GM18870 (cell line): ENCODE results near the gene PTGR2.
"Not testable (repeated sequence)": the region's sequence is repeated elsewhere in the genome, so short reads cannot be mapped to it uniquely, and the experiment has no call there.

Source experiments
- ATAC-seq: cut with Tn5 transposase; IDR thresholded peaks from one replicate; pipeline ENCODE4 v1.9.1; 2021; ENCODE audit warnings: moderate library complexity; ENCODE audit not compliant: unreplicated experiment

Gene PTGR2

DNA sequence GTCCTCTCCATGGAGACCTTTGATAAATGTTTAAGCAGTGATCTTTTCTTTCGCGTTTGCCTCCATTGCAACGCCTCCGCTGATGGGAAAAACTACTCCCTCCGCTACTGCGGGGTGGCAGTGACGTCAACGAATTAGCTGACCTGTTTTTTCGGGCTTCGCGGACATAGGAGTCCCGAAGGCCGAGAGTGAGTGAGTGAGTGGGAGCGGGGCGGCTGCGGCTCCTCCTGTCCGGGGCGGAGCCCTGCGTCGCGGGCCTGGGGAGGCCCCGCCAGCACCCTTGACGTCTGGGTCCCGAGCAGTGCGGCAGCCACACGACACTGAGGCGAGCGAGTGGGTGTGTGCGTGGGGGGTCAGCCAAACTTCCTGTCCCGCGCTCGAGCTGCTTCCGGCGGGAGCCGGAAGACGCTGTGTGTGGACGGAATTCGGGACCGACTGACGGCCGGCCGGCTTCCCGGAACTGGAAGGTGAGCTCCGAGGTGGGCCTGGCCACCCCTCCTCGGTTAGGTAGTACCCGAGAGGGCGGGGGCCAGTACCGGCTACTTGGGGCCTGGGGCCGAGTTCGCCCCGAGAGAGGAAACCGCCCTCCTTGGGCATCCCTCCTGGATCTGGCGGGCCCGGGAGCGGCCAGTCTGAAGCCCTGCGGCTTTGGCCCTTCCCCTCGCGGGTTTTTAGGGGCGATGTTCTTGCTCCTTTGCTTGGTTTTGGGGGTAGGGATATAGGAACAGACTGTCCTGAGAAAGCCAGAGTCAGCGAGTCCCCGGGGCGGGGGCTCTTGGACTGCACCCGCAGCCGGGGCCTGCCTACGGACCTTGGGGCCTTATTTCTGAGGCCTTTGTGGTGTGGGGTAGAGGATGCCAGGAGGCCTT lies 35.1 kb downstream of the PTGR2 start, which contains the start of gene ZNF410:
ZNF410 (plus strand) TSS at position 411 of the 869 bp plus-strand sequence. CDS start 5,317 bp downstream, outside the sequence.
- peak; percentile 70 for ATAC-seq

DNA sequence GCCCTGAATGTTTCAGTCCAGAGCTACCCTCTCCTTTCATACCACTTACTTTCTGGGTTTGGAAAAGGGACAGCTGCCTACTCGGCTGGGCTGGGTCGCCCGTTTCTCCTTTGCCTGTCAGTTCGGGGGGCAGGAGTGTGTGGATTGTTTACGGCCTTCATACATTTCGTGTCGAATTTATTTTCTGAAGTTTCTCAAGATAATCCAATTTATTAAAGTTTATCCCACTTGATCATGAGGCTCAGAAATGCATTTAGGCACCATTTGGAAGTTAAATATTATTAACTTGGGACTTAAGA lies 35.6 kb downstream of the PTGR2 start:
- ATAC-seq, result no peak

DNA sequence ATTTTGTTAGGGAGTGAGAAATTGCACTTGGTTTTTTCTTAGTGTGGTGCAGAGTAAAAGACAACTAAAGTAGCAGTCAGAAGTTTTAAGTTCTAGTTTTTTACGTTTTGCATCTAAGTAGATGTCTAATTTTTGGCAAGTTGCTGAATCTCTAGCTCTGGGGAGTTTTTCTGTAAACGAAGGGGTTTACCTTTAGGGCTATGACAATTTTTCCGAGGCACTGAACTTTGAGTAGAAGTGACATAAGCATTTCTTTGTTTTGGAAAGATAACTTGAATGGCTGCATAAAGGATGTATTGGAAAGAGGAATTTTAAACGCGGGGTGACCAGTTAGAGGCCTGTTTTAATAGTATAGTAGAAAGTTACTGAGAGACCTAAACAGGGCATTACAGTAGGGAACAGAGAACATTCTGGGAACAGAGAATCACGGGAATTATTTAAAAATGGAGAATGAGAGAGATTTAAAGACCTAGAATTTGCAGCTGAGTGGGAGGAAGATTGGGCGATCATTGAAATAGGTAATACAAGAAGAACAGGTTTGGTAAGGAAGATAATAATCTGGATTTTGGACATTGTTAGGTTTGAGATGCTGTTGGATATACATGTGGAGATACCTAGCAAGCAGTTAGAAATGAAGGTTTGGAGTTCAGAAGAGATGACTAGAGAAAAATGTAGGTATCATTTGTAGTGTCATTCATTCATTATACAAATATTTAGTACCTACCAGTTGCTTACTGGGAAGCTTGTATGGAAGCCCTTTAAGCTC lies 36.2 kb downstream of the PTGR2 start:
- ATAC-seq, result no peak

DNA sequence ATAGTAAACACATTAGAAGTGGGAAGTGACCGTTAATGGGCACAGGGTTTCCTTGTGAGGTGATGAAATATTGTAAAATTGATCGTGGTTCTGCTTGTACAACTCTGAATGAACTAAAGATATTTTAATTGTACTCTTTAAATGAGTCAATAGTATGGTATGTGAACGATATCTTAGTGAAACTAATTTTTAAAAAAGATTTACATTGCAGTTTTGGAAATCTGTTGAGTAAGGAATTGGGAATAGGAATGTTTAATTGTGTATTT lies 36.8 kb downstream of the PTGR2 start:
- no peak for ATAC-seq

DNA sequence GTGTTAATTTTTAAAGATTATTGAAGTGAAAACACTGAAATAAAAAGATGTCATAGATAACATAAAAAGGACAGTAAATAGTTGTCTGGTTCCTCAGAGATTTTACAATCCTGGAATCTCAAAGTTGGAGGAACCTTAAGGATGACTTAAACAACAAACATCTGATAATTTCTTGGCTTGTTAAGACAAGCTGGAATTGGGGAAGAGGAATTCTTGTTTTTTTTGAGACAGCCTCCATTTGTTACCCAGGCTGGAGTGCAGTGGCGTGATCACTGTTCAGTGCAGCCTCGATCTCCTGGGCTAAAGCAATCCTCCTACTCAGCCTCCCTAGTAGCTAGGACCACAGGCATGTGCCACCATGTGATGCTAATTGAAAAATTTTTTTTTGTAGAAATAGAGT lies 37.3 kb downstream of the PTGR2 start:
- no peak for ATAC-seq

DNA sequence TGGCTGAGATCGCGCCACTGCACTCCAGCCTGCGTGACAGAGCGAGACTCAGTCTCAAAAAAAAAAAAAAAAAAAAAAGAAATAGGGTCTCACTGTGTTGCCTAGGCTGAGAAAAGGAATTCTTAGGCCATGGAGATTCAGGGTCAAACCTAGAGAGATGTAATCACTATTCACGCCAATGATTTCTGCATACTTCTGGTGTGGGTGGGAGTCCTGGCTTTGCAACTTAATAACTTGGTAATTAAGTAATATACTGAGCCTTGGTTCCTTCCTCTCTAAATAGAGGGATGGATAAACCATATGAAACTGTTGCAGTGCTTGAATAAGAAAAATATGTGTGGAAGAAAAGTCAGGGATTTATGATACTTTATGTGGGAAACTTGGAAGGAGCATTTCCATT lies 37.7 kb downstream of the PTGR2 start:
- ATAC-seq, result no peak

DNA sequence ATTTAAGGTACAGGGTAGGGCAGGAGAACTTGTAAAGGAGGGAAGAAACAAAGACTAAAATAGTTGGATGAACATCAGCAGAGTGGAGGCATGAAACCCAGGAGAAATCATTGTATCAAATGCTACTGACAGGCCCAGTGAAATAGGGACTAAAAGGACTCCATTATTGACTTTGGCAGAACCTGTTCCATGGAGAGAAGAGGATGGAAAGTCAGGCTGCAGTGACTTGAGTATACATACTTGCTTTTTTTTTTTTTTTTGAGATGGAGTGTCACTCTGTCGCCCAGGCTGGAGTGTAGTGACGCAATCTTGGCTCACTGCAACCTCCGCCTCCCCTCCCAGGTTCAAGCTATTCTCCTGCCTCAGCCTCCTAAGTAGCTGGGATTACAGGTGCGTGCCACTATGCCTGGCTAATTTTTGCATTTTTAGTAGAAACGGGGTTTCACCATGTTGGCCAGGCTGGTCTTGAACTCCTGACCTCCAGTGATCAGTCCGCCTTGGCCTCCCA lies 42.6 kb downstream of the PTGR2 start:
- not testable (repeated sequence) for ATAC-seq

DNA sequence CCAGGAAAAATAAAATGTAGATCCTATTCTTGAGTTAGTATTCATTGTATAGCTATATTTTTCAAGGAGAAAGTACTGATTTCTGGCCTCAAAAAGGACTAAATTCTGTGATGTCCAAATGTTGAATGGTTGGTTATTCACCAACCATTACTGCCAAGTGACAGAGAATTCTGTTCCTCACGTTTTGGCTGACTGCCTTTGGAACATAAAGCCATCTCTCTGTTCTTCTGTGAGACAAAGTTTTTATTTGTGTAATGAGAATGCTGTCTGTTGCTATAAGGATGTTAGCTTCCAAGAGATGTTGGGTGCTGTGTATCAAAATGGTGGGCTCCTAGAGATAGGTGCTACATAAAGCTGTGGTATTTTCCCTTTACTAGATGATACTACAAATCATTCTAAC lies 44.3 kb downstream of the PTGR2 start:
- ATAC-seq, result no peak

DNA sequence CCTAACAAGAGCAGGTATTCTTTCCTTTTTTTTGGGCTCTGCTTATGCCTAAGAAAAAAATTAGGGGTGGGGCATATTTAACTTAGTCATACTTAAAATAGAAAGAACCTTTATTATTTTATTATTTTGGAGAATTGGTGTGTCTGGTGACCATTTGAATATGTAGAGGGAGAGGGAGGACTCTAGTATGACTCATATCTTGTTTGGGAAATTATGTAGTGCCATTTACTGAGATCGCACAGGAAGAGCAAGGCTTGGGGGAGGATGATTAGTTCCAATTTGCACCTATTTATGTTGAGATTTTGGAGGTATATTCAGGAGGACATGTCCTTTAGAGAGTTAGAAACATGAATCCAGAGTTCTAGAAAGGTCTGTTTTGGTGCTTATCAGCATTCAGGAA lies 44.9 kb downstream of the PTGR2 start:
- no peak for ATAC-seq

DNA sequence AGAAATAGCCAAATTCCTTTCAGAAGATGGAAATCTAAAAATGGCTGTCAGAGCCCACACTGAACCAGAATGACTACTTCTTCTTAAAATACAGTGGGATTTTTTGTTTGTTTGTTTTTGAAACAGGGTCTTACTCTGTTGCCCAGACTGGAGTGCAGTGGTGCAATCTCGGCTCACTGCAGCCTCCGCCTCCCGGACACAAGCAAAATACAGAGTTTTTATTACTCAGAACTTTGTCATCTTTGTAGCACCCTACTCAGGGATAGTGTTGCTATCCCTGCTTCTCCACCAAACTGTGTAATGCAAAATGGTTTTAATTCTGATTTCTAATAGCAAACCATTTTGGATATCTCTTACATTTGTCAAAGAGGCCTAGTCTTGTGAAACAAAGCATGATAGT lies 51.4 kb downstream of the PTGR2 start:
- no peak for ATAC-seq

DNA sequence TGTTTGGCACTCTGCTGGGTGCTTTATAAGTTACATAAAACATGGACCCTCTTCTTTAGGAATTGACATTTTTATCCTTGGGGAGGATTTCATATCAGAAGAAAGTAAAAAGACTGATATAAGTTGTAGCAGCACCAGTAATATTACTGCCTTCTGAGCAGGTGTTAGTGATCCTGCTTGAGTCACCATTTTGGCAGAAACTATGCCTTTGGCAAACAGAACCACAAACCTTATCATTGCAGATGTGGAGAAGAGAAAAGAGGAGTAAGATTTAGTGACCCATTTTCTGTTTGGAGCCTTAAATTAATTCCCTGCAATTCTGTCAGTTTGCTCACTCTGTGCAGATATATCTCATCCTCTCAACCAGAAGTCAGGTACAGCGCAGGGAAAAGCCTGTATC lies 58.0 kb downstream of the PTGR2 start:
- no peak for ATAC-seq

DNA sequence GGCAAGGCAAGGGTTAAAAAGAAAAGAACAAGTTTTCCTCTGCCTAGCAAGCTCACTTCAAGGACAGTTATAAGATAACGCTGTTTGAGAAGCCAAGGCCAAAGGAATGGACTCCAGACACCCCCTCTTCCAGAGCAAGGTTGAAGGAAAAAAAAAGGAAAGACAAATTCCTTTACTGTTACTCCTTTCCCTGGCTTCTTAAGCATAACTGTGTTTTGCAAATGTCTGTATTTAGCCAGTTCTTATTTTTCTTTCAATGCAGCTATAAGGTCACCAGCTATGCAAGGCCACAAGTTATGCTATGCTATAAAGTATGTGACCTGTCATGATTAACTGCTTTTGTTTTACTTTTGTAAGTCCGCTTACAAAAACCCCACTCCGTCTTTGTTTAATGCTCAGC lies 61.6 kb downstream of the PTGR2 start:
- no peak for ATAC-seq

DNA sequence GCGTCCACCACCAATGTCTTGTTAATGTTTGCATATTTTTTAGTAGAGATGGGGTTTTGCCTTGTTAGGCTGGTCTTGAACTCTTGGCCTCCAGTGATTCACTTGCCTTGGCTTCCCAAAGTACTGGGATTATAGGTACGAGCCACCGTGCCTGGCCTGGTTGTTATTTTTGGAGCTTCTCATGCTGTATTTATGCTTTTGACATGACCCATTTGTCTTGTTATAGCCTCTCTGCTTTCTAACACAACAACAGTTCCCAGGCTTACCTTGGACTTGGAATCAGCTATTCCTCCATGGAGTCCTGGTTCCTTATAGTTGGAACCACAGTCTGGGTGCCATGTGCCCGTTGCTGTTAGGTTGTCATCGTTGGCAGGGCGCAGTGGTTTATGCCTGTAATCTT lies 64.7 kb downstream of the PTGR2 start:
- no peak for ATAC-seq

DNA sequence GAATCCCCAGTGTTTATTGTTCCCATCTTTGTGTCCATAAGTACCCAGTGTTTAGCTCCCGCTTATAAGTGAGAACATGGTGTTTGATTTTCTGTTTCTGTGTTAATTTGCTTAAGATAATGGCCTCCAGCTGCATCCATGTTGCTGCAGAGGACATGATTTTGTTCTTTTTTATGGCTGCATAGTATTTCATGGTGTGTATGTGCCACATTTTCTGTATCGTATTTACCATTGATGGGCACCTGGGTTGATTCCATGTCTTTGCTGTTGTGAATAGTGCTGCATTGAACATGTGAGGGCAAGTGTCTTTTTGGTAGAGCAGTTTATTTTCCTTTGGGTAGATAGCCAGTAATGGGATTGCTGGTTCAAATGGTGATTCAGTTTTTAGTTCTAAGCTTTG lies 67.8 kb downstream of the PTGR2 start:
- ATAC-seq, result not testable (repeated sequence)

DNA sequence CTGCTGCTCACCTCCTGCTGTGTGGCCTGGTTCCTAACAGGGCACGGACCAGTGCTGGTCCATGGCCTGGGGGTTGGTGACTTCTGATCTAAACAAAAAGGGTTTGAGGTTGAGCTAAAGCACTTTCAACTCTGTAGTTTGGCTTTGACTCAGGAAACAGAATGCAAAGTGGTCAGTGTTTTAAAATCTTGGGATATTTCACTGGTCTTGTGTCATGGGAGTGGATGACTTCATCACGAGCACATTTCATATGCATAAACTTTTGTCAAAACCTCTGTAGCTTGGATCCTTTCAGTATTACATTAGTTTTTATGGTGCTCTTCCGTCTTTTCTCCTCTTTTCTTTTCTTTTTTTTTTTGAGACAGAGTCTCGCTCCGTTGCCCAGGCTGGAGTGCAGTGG lies 72.7 kb downstream of the PTGR2 start:
- ATAC-seq, result no peak
